Measurements from ENCODE around the gene DUSP3. TPM values are rescaled to one million over a fixed set of nuclear protein-coding genes. Genes with fewer than 3 reads are reported as not detected.

DUSP3 gene
- total RNA-seq, 1 donor from 2014 or later: 60.2 TPM

GRCh38 chr17:43810226-43810715, 31.5 kb upstream of the DUSP3 start:
- Mint-ChIP-seq H3K4me3 (ENCODE audit: unreplicated experiment) (no peak overlapping the region), H3K27ac (ENCODE audit: unreplicated experiment) (no peak overlapping the region), H3K4me1 (ENCODE audit: low read depth) (peaks cover 14% of the 10 kb centered on the region), H3K27me3 (ENCODE audit: low read depth) (no peaks in the 10 kb centered on the region), H3K36me3 (ENCODE audit: low read depth) (peaks cover 22% of the 10 kb centered on the region), H3K9me3 (ENCODE audit: low read depth) (no peaks in the 10 kb centered on the region)
- DNase-seq (ENCODE audit: low spot score): no peak
- no peak for TF ChIP-seq CTCF (IDR thresholded peaks at IDR 0.05)

- Mint-ChIP-seq H3K36me3 (ENCODE audit: low read depth) (peaks cover 16% of the 10 kb centered on the region), H3K27me3 (ENCODE audit: low read depth) (no peaks in the 10 kb centered on the region), H3K4me3 (ENCODE audit: unreplicated experiment) (no peak overlapping the region), H3K4me1 (ENCODE audit: low read depth) (peaks cover 4% of the 10 kb centered on the region), H3K27ac (ENCODE audit: unreplicated experiment) (no peak overlapping the region), H3K9me3 (ENCODE audit: low read depth) (no peaks in the 10 kb centered on the region)
- no peak for DNase-seq (ENCODE audit: low spot score)
- no peak for TF ChIP-seq CTCF (IDR thresholded peaks at IDR 0.05)
Measured at GRCh38 chr17:43809121-43809520, 30.3 kb upstream of the DUSP3 start.

GRCh38 chr17:43808076-43808475, 29.3 kb upstream of the DUSP3 start:
- no peak overlapping the region for H3K27ac Mint-ChIP-seq (ENCODE audit: unreplicated experiment)
- peaks cover 18% of the 10 kb centered on the region for H3K36me3 Mint-ChIP-seq (ENCODE audit: low read depth)
- H3K4me3 Mint-ChIP-seq (ENCODE audit: unreplicated experiment): no peak overlapping the region
- H3K9me3 Mint-ChIP-seq (ENCODE audit: low read depth): no peaks in the 10 kb centered on the region
- H3K27me3 Mint-ChIP-seq (ENCODE audit: low read depth): no peaks in the 10 kb centered on the region
- TF ChIP-seq CTCF (IDR thresholded peaks at IDR 0.05): no peak
- DNase-seq (ENCODE audit: low spot score): no peak
- H3K4me1 Mint-ChIP-seq (ENCODE audit: low read depth): peaks cover 4% of the 10 kb centered on the region

- no peak overlapping the region for H3K27ac Mint-ChIP-seq (ENCODE audit: unreplicated experiment)
- no peak overlapping the region for H3K4me3 Mint-ChIP-seq (ENCODE audit: unreplicated experiment)
- H3K36me3 Mint-ChIP-seq (ENCODE audit: low read depth): peaks cover 27% of the 10 kb centered on the region
- peaks cover 4% of the 10 kb centered on the region for H3K4me1 Mint-ChIP-seq (ENCODE audit: low read depth)
- no peak for TF ChIP-seq CTCF (IDR thresholded peaks at IDR 0.05)
- H3K27me3 Mint-ChIP-seq (ENCODE audit: low read depth): no peaks in the 10 kb centered on the region
- no peak for DNase-seq (ENCODE audit: low spot score)
- no peaks in the 10 kb centered on the region for H3K9me3 Mint-ChIP-seq (ENCODE audit: low read depth)
Measured at GRCh38 chr17:43805117-43805516, 26.3 kb upstream of the DUSP3 start.

- no peaks in the 10 kb centered on the region for H3K9me3 Mint-ChIP-seq (ENCODE audit: low read depth)
- H3K36me3 Mint-ChIP-seq (ENCODE audit: low read depth): peaks cover 25% of the 10 kb centered on the region
- no peaks in the 10 kb centered on the region for H3K27me3 Mint-ChIP-seq (ENCODE audit: low read depth)
- no peak for TF ChIP-seq CTCF (IDR thresholded peaks at IDR 0.05)
- no peak for DNase-seq (ENCODE audit: low spot score)
- H3K4me1 Mint-ChIP-seq (ENCODE audit: low read depth): peaks cover 4% of the 10 kb centered on the region
- no peak overlapping the region for H3K27ac Mint-ChIP-seq (ENCODE audit: unreplicated experiment)
- H3K4me3 Mint-ChIP-seq (ENCODE audit: unreplicated experiment): no peak overlapping the region
Measured at GRCh38 chr17:43803758-43804157, 25.0 kb upstream of the DUSP3 start.
